ENCODE measurements around the gene TRIM22.
A peak's percentile ranks its signal among the peaks of the same experiment; 100 is the strongest.
"Not testable (repeated sequence)": the region's sequence is repeated elsewhere in the genome, so short reads cannot be mapped to it uniquely, and the experiment has no call there.

The TRIM22 gene

DNA sequence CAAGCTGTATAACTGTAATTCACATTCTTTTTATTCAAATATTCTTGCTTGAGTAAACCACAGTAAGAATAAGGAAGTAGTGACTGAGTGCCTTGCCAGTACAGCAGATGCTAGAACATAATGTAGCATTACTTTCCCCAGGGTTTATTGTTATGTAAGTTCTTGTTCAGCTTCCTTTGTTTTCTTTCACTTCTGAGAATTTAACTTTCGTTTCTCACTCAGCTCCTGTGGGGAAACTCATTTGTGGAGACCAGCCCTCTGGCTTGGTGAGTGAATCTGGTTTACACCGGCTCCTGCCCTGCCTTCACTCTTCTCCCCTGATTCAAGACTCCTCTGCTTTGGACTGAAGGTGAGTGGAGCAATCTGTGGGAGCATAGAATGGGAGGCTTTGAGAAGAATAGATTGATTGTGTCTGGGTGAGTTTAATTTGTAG, at the start of gene TRIM22:
TSS of gene TRIM22 (plus strand) at position 240 of the 433 bp plus-strand sequence. CDS start 6,443 bp downstream, outside the sequence.
- no peaks in the 10 kb centered on the region for H3K36me3 ChIP-seq (ENCODE audit: control insufficient read depth in 5 of 5, insufficient read depth in 5 of 5, low read length in 5 of 5)
- H3K27me3 ChIP-seq (ENCODE audit: control insufficient read depth in 5 of 5, insufficient read depth in 4 of 5, low read length in 5 of 5): peaks cover 0 to 5% (median 0%) of the 10 kb centered on the region in 5 donors
- peaks cover 9 to 43% (median 17%) of the 10 kb centered on the region in 5 donors for H3K4me1 ChIP-seq (ENCODE audit: control insufficient read depth in 5 of 5, insufficient read depth in 5 of 5, low read length in 5 of 5)
- H3K9me3 ChIP-seq (ENCODE audit: control insufficient read depth in 5 of 5, low read length in 5 of 5): peaks cover 0 to 2% (median 0%) of the 10 kb centered on the region in 5 donors
- H3K4me3 ChIP-seq (ENCODE audit: low read depth in 1 of 5, low read length in 5 of 5): peak within 1 kb of the TSS; percentile 63 to 82 (median 74)
- peak within 1 kb of the TSS; percentile 86 for H3K27ac ChIP-seq (ENCODE audit: low read depth, low read length)
- H3K9ac ChIP-seq (ENCODE audit: low read length in 5 of 5): peak within 1 kb of the TSS; percentile 45 to 85 (median 81)

GRCh38 chr11:5639953-5640352, 49.6 kb upstream of the TRIM22 start:
- peaks cover 37 to 58% (median 48%) of the 10 kb centered on the region in 5 donors for H3K36me3 ChIP-seq (ENCODE audit: control insufficient read depth in 5 of 5, insufficient read depth in 5 of 5, low read length in 5 of 5)
- no peak overlapping the region for H3K9ac ChIP-seq (ENCODE audit: low read length in 5 of 5)
- no peak overlapping the region for H3K4me3 ChIP-seq (ENCODE audit: low read depth in 1 of 5, low read length in 5 of 5)
- no peak overlapping the region for H3K27ac ChIP-seq (ENCODE audit: low read depth, low read length)
- H3K4me1 ChIP-seq (ENCODE audit: control insufficient read depth in 5 of 5, insufficient read depth in 5 of 5, low read length in 5 of 5): no peaks in the 10 kb centered on the region
- H3K9me3 ChIP-seq (ENCODE audit: control insufficient read depth in 5 of 5, low read length in 5 of 5): no peaks in the 10 kb centered on the region
- no peaks in the 10 kb centered on the region for H3K27me3 ChIP-seq (ENCODE audit: control insufficient read depth in 5 of 5, insufficient read depth in 4 of 5, low read length in 5 of 5)

- Histone ChIP-seq H3K9me3 (ENCODE audit: control insufficient read depth in 5 of 5, low read length in 5 of 5) (no peaks in the 10 kb centered on the region), H3K27me3 (ENCODE audit: control insufficient read depth in 5 of 5, insufficient read depth in 4 of 5, low read length in 5 of 5) (no peaks in the 10 kb centered on the region), H3K4me1 (ENCODE audit: control insufficient read depth in 5 of 5, insufficient read depth in 5 of 5, low read length in 5 of 5) (no peaks in the 10 kb centered on the region), H3K4me3 (ENCODE audit: low read depth in 1 of 5, low read length in 5 of 5) (no peak overlapping the region), H3K36me3 (ENCODE audit: control insufficient read depth in 5 of 5, insufficient read depth in 5 of 5, low read length in 5 of 5) (peaks cover 27 to 43% (median 31%) of the 10 kb centered on the region in 5 donors), H3K9ac (ENCODE audit: low read length in 5 of 5) (no peak overlapping the region), H3K27ac (ENCODE audit: low read depth, low read length) (no peak overlapping the region)
These were observed 46.0 kb upstream of the TRIM22 start for GRCh38 chr11:5643585-5643984.

DNA sequence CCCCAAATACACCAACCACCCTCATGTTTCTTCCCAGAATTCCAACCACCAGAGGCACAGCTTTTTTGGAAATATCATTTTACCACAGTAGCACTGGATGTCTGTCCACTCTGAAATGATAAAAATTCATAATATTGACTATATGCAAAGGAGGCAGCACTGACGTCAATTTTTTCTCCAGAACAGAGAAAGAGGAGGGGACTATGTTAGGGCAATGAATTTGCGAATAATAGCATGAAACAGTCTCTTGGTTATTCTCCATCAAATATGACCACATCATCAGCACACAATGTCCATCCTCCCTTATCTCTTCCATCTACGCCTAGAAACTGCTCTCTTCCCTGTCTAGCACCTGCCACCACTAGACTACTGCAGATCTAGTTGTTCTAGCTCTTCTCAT, 43.5 kb upstream of the TRIM22 start:
- no peak overlapping the region for H3K4me3 ChIP-seq (ENCODE audit: low read depth in 1 of 5, low read length in 5 of 5)
- no peaks in the 10 kb centered on the region for H3K4me1 ChIP-seq (ENCODE audit: control insufficient read depth in 5 of 5, insufficient read depth in 5 of 5, low read length in 5 of 5)
- H3K36me3 ChIP-seq (ENCODE audit: control insufficient read depth in 5 of 5, insufficient read depth in 5 of 5, low read length in 5 of 5): peaks cover 27 to 31% (median 29%) of the 10 kb centered on the region in 5 donors
- H3K9me3 ChIP-seq (ENCODE audit: control insufficient read depth in 5 of 5, low read length in 5 of 5): no peaks in the 10 kb centered on the region
- no peak overlapping the region for H3K9ac ChIP-seq (ENCODE audit: low read length in 5 of 5)
- no peaks in the 10 kb centered on the region for H3K27me3 ChIP-seq (ENCODE audit: control insufficient read depth in 5 of 5, insufficient read depth in 4 of 5, low read length in 5 of 5)
- no peak overlapping the region for H3K27ac ChIP-seq (ENCODE audit: low read depth, low read length)

GRCh38 chr11:5655474-5655873, 34.1 kb upstream of the TRIM22 start:
- Histone ChIP-seq H3K9me3 (ENCODE audit: control insufficient read depth in 5 of 5, low read length in 5 of 5) (peaks cover 0 to 5% (median 0%) of the 10 kb centered on the region in 5 donors), H3K9ac (ENCODE audit: low read length in 5 of 5) (no peak overlapping the region), H3K27ac (ENCODE audit: low read depth, low read length) (no peak overlapping the region), H3K27me3 (ENCODE audit: control insufficient read depth in 5 of 5, insufficient read depth in 4 of 5, low read length in 5 of 5) (no peaks in the 10 kb centered on the region), H3K4me1 (ENCODE audit: control insufficient read depth in 5 of 5, insufficient read depth in 5 of 5, low read length in 5 of 5) (no peaks in the 10 kb centered on the region), H3K4me3 (ENCODE audit: low read depth in 1 of 5, low read length in 5 of 5) (no peak overlapping the region), H3K36me3 (ENCODE audit: control insufficient read depth in 5 of 5, insufficient read depth in 5 of 5, low read length in 5 of 5) (peaks cover 0 to 3% (median 0%) of the 10 kb centered on the region in 5 donors)

- H3K9ac ChIP-seq (ENCODE audit: low read length in 5 of 5); H3K27ac ChIP-seq (ENCODE audit: low read depth, low read length); H3K27me3 ChIP-seq (ENCODE audit: control insufficient read depth in 5 of 5, insufficient read depth in 4 of 5, low read length in 5 of 5); H3K4me3 ChIP-seq (ENCODE audit: low read depth in 1 of 5, low read length in 5 of 5); H3K9me3 ChIP-seq (ENCODE audit: control insufficient read depth in 5 of 5, low read length in 5 of 5); H3K4me1 ChIP-seq (ENCODE audit: control insufficient read depth in 5 of 5, insufficient read depth in 5 of 5, low read length in 5 of 5); H3K36me3 ChIP-seq (ENCODE audit: control insufficient read depth in 5 of 5, insufficient read depth in 5 of 5, low read length in 5 of 5): not testable (repeated sequence)
These were observed 32.6 kb upstream of the TRIM22 start for GRCh38 chr11:5656956-5657355.

DNA sequence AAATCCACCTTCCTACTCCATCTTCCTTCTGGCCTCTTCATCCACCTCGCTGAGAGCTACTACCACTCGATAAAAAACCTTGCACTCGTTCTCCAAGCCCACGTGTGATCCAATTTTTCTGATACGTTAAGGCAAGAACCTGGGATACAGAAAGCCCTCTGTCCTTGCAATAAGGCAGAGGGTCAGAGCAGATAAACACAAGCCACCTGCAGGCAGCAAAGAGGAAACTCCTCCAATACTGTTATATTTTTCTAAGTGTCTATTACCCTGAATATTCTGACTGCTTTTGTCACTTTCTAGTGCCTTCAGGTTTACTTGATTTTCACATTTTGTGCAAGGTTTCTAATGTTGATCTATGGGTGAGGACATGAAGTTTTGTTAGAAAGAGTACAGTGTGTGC, 31.3 kb upstream of the TRIM22 start:
- peaks cover 0 to 10% (median 3%) of the 10 kb centered on the region in 5 donors for H3K36me3 ChIP-seq (ENCODE audit: control insufficient read depth in 5 of 5, insufficient read depth in 5 of 5, low read length in 5 of 5)
- no peak overlapping the region for H3K27ac ChIP-seq (ENCODE audit: low read depth, low read length)
- no peaks in the 10 kb centered on the region for H3K27me3 ChIP-seq (ENCODE audit: control insufficient read depth in 5 of 5, insufficient read depth in 4 of 5, low read length in 5 of 5)
- no peaks in the 10 kb centered on the region for H3K4me1 ChIP-seq (ENCODE audit: control insufficient read depth in 5 of 5, insufficient read depth in 5 of 5, low read length in 5 of 5)
- no peaks in the 10 kb centered on the region for H3K9me3 ChIP-seq (ENCODE audit: control insufficient read depth in 5 of 5, low read length in 5 of 5)
- no peak overlapping the region for H3K9ac ChIP-seq (ENCODE audit: low read length in 5 of 5)
- H3K4me3 ChIP-seq (ENCODE audit: low read depth in 1 of 5, low read length in 5 of 5): no peak overlapping the region

DNA sequence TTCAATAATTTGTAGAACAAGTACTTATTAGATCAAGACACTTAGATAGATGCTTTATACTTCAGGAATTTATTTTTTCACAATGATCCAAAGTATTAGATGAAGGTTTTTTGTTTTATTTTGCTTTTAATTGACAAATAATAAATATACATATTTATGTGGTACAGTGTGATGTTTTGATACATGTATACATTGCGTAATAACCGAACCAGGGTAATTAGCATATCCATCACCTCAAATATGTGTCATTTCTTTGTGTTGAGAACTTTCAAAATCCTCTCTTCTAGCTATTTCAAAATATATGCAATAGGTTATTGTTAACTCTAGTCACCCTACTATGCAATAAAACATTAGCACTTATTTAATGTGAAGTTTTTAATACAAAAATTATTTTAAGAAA, 26.1 kb upstream of the TRIM22 start:
- Histone ChIP-seq H3K4me3 (ENCODE audit: low read depth in 1 of 5, low read length in 5 of 5) (no peak overlapping the region), H3K27me3 (ENCODE audit: control insufficient read depth in 5 of 5, insufficient read depth in 4 of 5, low read length in 5 of 5) (no peaks in the 10 kb centered on the region), H3K9ac (ENCODE audit: low read length in 5 of 5) (no peak overlapping the region), H3K36me3 (ENCODE audit: control insufficient read depth in 5 of 5, insufficient read depth in 5 of 5, low read length in 5 of 5) (peaks cover 14 to 39% (median 25%) of the 10 kb centered on the region in 5 donors), H3K9me3 (ENCODE audit: control insufficient read depth in 5 of 5, low read length in 5 of 5) (no peaks in the 10 kb centered on the region), H3K4me1 (ENCODE audit: control insufficient read depth in 5 of 5, insufficient read depth in 5 of 5, low read length in 5 of 5) (no peaks in the 10 kb centered on the region), H3K27ac (ENCODE audit: low read depth, low read length) (no peak overlapping the region)

- H3K36me3 ChIP-seq (ENCODE audit: control insufficient read depth in 5 of 5, insufficient read depth in 5 of 5, low read length in 5 of 5): peaks cover 18 to 48% (median 29%) of the 10 kb centered on the region in 5 donors
- H3K27ac ChIP-seq (ENCODE audit: low read depth, low read length): no peak overlapping the region
- H3K9ac ChIP-seq (ENCODE audit: low read length in 5 of 5): no peak overlapping the region
- no peaks in the 10 kb centered on the region for H3K27me3 ChIP-seq (ENCODE audit: control insufficient read depth in 5 of 5, insufficient read depth in 4 of 5, low read length in 5 of 5)
- H3K9me3 ChIP-seq (ENCODE audit: control insufficient read depth in 5 of 5, low read length in 5 of 5): no peaks in the 10 kb centered on the region
- no peaks in the 10 kb centered on the region for H3K4me1 ChIP-seq (ENCODE audit: control insufficient read depth in 5 of 5, insufficient read depth in 5 of 5, low read length in 5 of 5)
- H3K4me3 ChIP-seq (ENCODE audit: low read depth in 1 of 5, low read length in 5 of 5): no peak overlapping the region
These were observed 24.5 kb upstream of the TRIM22 start for GRCh38 chr11:5665051-5665570.

- no peak overlapping the region for H3K27ac ChIP-seq (ENCODE audit: low read depth, low read length)
- no peaks in the 10 kb centered on the region for H3K9me3 ChIP-seq (ENCODE audit: control insufficient read depth in 5 of 5, low read length in 5 of 5)
- no peaks in the 10 kb centered on the region for H3K27me3 ChIP-seq (ENCODE audit: control insufficient read depth in 5 of 5, insufficient read depth in 4 of 5, low read length in 5 of 5)
- H3K9ac ChIP-seq (ENCODE audit: low read length in 5 of 5): no peak overlapping the region
- no peak overlapping the region for H3K4me3 ChIP-seq (ENCODE audit: low read depth in 1 of 5, low read length in 5 of 5)
- no peaks in the 10 kb centered on the region for H3K4me1 ChIP-seq (ENCODE audit: control insufficient read depth in 5 of 5, insufficient read depth in 5 of 5, low read length in 5 of 5)
- H3K36me3 ChIP-seq (ENCODE audit: control insufficient read depth in 5 of 5, insufficient read depth in 5 of 5, low read length in 5 of 5): peaks cover 23 to 54% (median 36%) of the 10 kb centered on the region in 5 donors
These were observed 23.7 kb upstream of the TRIM22 start for GRCh38 chr11:5665746-5666401.
